B cell (primary cell): ENCODE measurements around the gene SLC9A3. TPM values are rescaled to one million over a fixed set of nuclear protein-coding genes. Genes with fewer than 3 reads are reported as not detected.

Experiments
- ATAC-seq: fragments of 200-7000 bp; cut with Tn5 transposase; one replicate; pipeline ENCODE4 v1.10.0; 2021; ENCODE audit warnings: low read depth, mild to moderate bottlenecking, moderate number of reproducible peaks, moderate library complexity
- CTCF ChIA-PET: fragments of 350-600 bp; sonication (Branson Sonifier 250); formaldehyde crosslinking; loops from one replicate; lab custom pipeline; 2021; ENCODE audit warnings: antibody characterized with exemption, inconsistent platforms; lab: Charles Lee
- POLR2A ChIA-PET: fragments of 350-600 bp; sonication (Branson Sonifier 250); formaldehyde crosslinking; loops from one replicate; lab custom pipeline; 2021; ENCODE audit warnings: antibody characterized with exemption; lab: Charles Lee
- DNase-seq: peaks from one replicate; pipeline ENCODE4 v3.0.0; 2013
- H2AFZ ChIP-seq: 2 replicates; pipeline ENCODE4 v1.6.1; 2012; ENCODE audit warnings: mild to moderate bottlenecking, low read depth, low read length; ENCODE audit not compliant: insufficient read depth, poor library complexity, severe bottlenecking
- H3K27ac ChIP-seq, 2 donors: 1 replicate in 1 of 2; 2 replicates in 1 of 2; pipeline ENCODE4 v1.5.1; 2012 to 2013; ENCODE audit warnings: low read length in 2 of 2, mild to moderate bottlenecking in 2 of 2, moderate library complexity in 1 of 2
- H3K27me3 ChIP-seq, 4 experiments: fragments of 200-600 bp in 1 of 4; sonication (generic) in 1 of 4; replicated peaks in 1 of 4; 1 replicate in 2 of 4; 2 replicates in 2 of 4; pipeline versions ENCODE4 v1.6.1 to v1.7.0; 2013 to 2016; ENCODE audit warnings: low read length in 3 of 4, mild to moderate bottlenecking in 2 of 4, mixed read lengths in 1 of 4, moderate library complexity in 1 of 4; ENCODE audit not compliant: insufficient read depth in 4 of 4, control insufficient read depth in 3 of 4; ENCODE audit errors: control extremely low read depth in 1 of 4
- H3K36me3 ChIP-seq, 2 experiments: replicated peaks in 1 of 2; 1 replicate in 1 of 2; 2 replicates in 1 of 2; pipeline versions ENCODE4 v1.6.1 to v1.7.1; 2013; ENCODE audit warnings: low read length in 1 of 2; ENCODE audit not compliant: insufficient read depth in 2 of 2, control insufficient read depth in 1 of 2; ENCODE audit errors: control extremely low read depth in 1 of 2, extremely low read depth in 1 of 2
- H3K4me1 ChIP-seq, 2 donors: fragments of 200-600 bp in 1 of 2; sonication (generic) in 1 of 2; 1 replicate in 1 of 2; 2 replicates in 1 of 2; pipeline versions ENCODE4 v1.5.1 to v1.6.1; 2013 to 2017; ENCODE audit warnings: low read length in 2 of 2; ENCODE audit not compliant: control insufficient read depth in 2 of 2, insufficient read depth in 2 of 2
- H3K4me2 ChIP-seq: replicated peaks from 2 replicates; pipeline ENCODE3; 2012; ENCODE audit warnings: mild to moderate bottlenecking, low read depth, low read length; ENCODE audit not compliant: poor library complexity, severe bottlenecking
- H3K4me3 ChIP-seq, 5 experiments: fragments of 200-600 bp in 1 of 5; sonication (generic) in 1 of 5; 1 replicate in 3 of 5; 2 replicates in 2 of 5; pipeline versions ENCODE4 v1.5.1 to v1.7.0; 2011 to 2016; ENCODE audit warnings: low read length in 4 of 5, mild to moderate bottlenecking in 4 of 5, low read depth in 2 of 5, control low read depth in 1 of 5, moderate library complexity in 1 of 5; ENCODE audit not compliant: insufficient read depth in 1 of 5; ENCODE audit errors: control extremely low read depth in 1 of 5, extremely low read depth in 1 of 5
- H3K79me2 ChIP-seq: fragments of 200-600 bp; sonication (generic); one replicate; pipeline ENCODE4 v1.6.0; 2016; ENCODE audit warnings: low read length; ENCODE audit not compliant: control insufficient read depth, insufficient read depth
- H3K9ac ChIP-seq: fragments of 200-600 bp; sonication (generic); 2 replicates; pipeline ENCODE4 v1.6.1; 2017; ENCODE audit warnings: mild to moderate bottlenecking, low read length, moderate library complexity
- H3K9me3 ChIP-seq, 3 donors: one replicate each; pipeline versions ENCODE4 v1.6.1 to v1.7.1; 2013; ENCODE audit warnings: low read length in 2 of 3; ENCODE audit not compliant: control insufficient read depth in 2 of 3, insufficient read depth in 1 of 3; ENCODE audit errors: control extremely low read depth in 1 of 3
- H4K20me1 ChIP-seq: 2 replicates; pipeline ENCODE4 v1.6.0; 2012; ENCODE audit warnings: mild to moderate bottlenecking, low read length; ENCODE audit not compliant: insufficient read depth, control insufficient read depth, poor library complexity, severe bottlenecking
- H3K27ac Mint-ChIP-seq: one replicate; pipeline ENCODE4 v1.8.0; 2021; ENCODE audit warnings: mixed read lengths
- H3K27me3 Mint-ChIP-seq: one replicate; pipeline ENCODE4 v1.8.0; 2021; ENCODE audit warnings: mixed read lengths
- H3K4me1 Mint-ChIP-seq: one replicate; pipeline ENCODE4 v1.8.0; 2021; ENCODE audit warnings: mixed read lengths
- H3K4me3 Mint-ChIP-seq: one replicate; pipeline ENCODE4 v1.8.0; 2021; ENCODE audit warnings: mixed read lengths
- H3K9me3 Mint-ChIP-seq: one replicate; pipeline ENCODE4 v1.8.0; 2022; ENCODE audit warnings: mixed read lengths; ENCODE audit not compliant: insufficient read depth
- CTCF ChIP-seq: fragments of 200-600 bp; IDR thresholded peaks from one replicate; pipeline ENCODE4 v1.8.0; 2022; ENCODE audit warnings: antibody characterized with exemption, mild to moderate bottlenecking
- EZH2 ChIP-seq: IDR thresholded peaks from 2 replicates; pipeline ENCODE4 v1.6.1; 2012; ENCODE audit warnings: borderline replicate concordance, low read depth, mild to moderate bottlenecking, moderate library complexity, low read length; ENCODE audit not compliant: insufficient read depth, poor library complexity, severe bottlenecking
- WGBS: methylation state at CpG from one replicate; pipeline ENCODE4 v1.1.5; 2013; ENCODE audit warnings: missing lambda C conversion rate; ENCODE audit not compliant: insufficient coverage; 5-methylcytosine and 5-hydroxymethylcytosine counted together
- intact Hi-C: fragments of 100-400 bp; cut with micrococcal nuclease; formaldehyde crosslinking; loops from one replicate; pipeline ENCODE4 v1.10.0; 2022
- polyA plus RNA-seq: library from polyadenylated mRNA; depleted of rRNA; stranded (reverse); fragments of >200 nt; gene quantifications from 2 replicates; pipeline ENCODE4 v1.2.3, GENCODE V29; 2012
- total RNA-seq, 2 donors: library from RNA; stranded (reverse); fragments of 120-200 nt in 1 of 2; gene quantifications; 1 replicate in 1 of 2; 2 replicates in 1 of 2; pipeline versions ENCODE4 v1.2.3 to v1.2.4, GENCODE V29; 2013 to 2022

The SLC9A3 gene
- total and polyA plus RNA-seq, 2 donors (not counting 1 experiment from before 2014, with no cell fraction given), result 0.84 to 2.0 TPM

DNA sequence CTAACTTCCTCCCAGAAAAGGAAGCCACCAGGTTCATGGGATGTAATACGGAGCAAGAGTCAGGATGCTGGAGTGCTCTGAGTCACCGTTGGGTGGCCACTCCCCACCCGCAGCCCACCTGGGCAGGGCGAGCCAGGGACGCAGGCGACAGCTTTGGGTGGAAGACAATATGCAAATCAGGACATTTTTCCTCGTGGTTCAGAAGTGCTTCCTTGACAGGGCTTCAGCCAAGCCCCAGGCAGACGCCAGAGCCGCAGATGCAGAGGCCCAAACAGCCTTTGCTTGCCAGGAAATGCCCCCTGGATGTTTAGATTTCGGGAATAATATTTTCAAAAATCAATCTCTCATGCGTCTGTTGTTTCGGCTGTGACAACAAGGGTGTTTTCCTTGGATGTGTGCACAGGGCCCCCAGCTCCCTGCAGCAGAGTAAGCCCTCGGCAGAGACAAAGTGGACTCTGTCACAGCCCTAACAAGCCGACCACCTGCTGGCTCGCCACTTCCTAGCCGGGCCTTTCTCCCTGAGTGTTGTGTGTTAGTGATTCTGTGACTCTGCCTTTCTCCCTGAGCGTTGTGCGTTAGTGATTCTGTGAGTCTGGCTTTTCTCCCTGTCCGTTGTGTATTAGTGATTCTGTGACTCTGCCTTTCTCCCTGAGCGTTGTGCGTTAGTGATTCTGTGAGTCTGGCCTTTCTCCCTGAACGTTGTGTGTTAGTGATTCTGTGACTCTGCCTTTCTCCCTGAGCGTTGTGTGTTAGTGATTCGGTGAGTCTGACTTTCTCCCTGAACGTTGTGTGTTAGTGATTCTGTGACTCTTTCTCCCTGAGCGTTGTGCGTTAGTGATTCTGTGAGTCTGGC is 11.8 kb upstream of the SLC9A3 start:
- H3K27me3 ChIP-seq, result peaks cover 0 to 95% (median 41%) of the 10 kb centered on the region in 4 experiments
- H3K4me1 ChIP-seq, result peaks cover 12 to 16% of the 10 kb centered on the region in 2 donors
- H3K4me3 ChIP-seq, result no peak overlapping the region
- ATAC-seq, result no peak
- intact Hi-C loops, result no loop called here
- ChIA-PET POLR2A (no interaction called here), CTCF (no interaction called here)
- H3K9ac ChIP-seq, result no peak overlapping the region
- H2AFZ ChIP-seq, result no peak overlapping the region
- Mint-ChIP-seq H3K4me1 (peaks cover 8% of the 10 kb centered on the region), H3K9me3 (no peaks in the 10 kb centered on the region), H3K4me3 (no peak overlapping the region), H3K27me3 (peaks cover 46% of the 10 kb centered on the region), H3K27ac (no peak overlapping the region)
- peaks cover 0 to 83% (median 0%) of the 10 kb centered on the region in 3 donors for H3K9me3 ChIP-seq
- 64% methylated on average over 22 of the region's 27 CpGs for WGBS
- no peak overlapping the region for H3K4me2 ChIP-seq
- no peak for TF ChIP-seq EZH2
- no peak for TF ChIP-seq CTCF
- no peak overlapping the region for H3K27ac ChIP-seq
- no peaks in the 10 kb centered on the region for H3K79me2 ChIP-seq
- H3K36me3 ChIP-seq, result no peaks in the 10 kb centered on the region
- no peak for DNase-seq
- peaks cover 9% of the 10 kb centered on the region for H4K20me1 ChIP-seq
